ENCODE measurements around the gene HIVEP3. TPM values are rescaled to one million over a fixed set of nuclear protein-coding genes. Genes with fewer than 3 reads are reported as not detected.

Gene HIVEP3
- total and polyA plus RNA-seq, 2 of the 13 experiments (the other 11 are each of a cell fraction or from before 2014, with no cell fraction given) = 0.05 TPM; not detected in 1

- no peak overlapping the region for H3K4me2 ChIP-seq (ENCODE audit: low read depth, low read length)
- WGBS (ENCODE audit: low lambda C conversion rate) = 16% methylated on average over 4 of the region's 4 CpGs
- H3K79me2 ChIP-seq (ENCODE audit: insufficient read depth, low read length) = no peaks in the 10 kb centered on the region
- FAIRE-seq (no peak), DNase-seq (ENCODE audit: low spot score) (no peak), ATAC-seq (no peak)
- H3K36me3 ChIP-seq (replicated peaks in 1 of 2; ENCODE audit: control insufficient read depth in 1 of 2, insufficient read depth in 2 of 2, low read length in 2 of 2) = no peaks in the 10 kb centered on the region
- H3K9me3 ChIP-seq (ENCODE audit: low read length) = no peaks in the 10 kb centered on the region
- no peaks in the 10 kb centered on the region for H4K20me1 ChIP-seq (ENCODE audit: insufficient read depth, low read length)
- intact Hi-C loops (cut with micrococcal nuclease; ENCODE audit: unreplicated experiment) = no loop called here
- no peaks in the 10 kb centered on the region for H3K4me1 ChIP-seq (ENCODE audit: insufficient read depth, low read length)
- no peak overlapping the region for H2AFZ ChIP-seq (ENCODE audit: low read length)
- CTCF ChIA-PET (ENCODE audit: low intra/inter-chr PET ratio, low total read pairs) = no interaction called here
- H3K9ac ChIP-seq (ENCODE audit: insufficient read depth, low read depth, low read length) = no peak overlapping the region
- in situ Hi-C loops (cut with HindIII; ENCODE audit: extremely low pct_ligation_motif_present, low pct_unique_long_range_greater_than_20kb) = no loop called here
- POLR2A ChIA-PET = no interaction called here
- no peak overlapping the region for H3K4me3 ChIP-seq (replicated peaks in 1 of 3; ENCODE audit: insufficient read depth in 1 of 3, low read depth in 2 of 3, low read length in 3 of 3)
- peaks cover 0 to 2% of the 10 kb centered on the region in 2 experiments; a peak in 3 of 5 replicates for H3K27me3 ChIP-seq (ENCODE audit: control insufficient read depth in 1 of 2, insufficient read depth in 2 of 2, low read length in 2 of 2)
- no TSS peak for BruUV-seq (replicated peaks)
- TF ChIP-seq KLF16 (CRISPR knock-in tag; IDR thresholded peaks at IDR 0.05) (no peak), ZNF766 (CRISPR knock-in tag; IDR thresholded peaks at IDR 0.05; ENCODE audit: borderline replicate concordance) (no peak), ZNF484 (CRISPR knock-in tag; IDR thresholded peaks at IDR 0.05; ENCODE audit: borderline replicate concordance, low read depth) (no peak), ZNF792 (CRISPR knock-in tag; IDR thresholded peaks at IDR 0.05) (no peak)
- no peak overlapping the region for H3K27ac ChIP-seq (ENCODE audit: extremely low read length, insufficient read depth, low read length)
Measured at GRCh38 chr1:41790351-41790750, 128.4 kb downstream of the HIVEP3 start.

GRCh38 chr1:41789661-41790330 lies 128.9 kb downstream of the HIVEP3 start:
- intact Hi-C loops (cut with micrococcal nuclease; ENCODE audit: unreplicated experiment) = no loop called here
- TF ChIP-seq SIN3B (IDR thresholded peaks at IDR 0.05; ENCODE audit: low read length) (no peak), ZHX2 (IDR thresholded peaks at IDR 0.05; ENCODE audit: low read depth) (no peak), ZHX2 (CRISPR knock-in tag; IDR thresholded peaks at IDR 0.05; ENCODE audit: borderline replicate concordance) (no peak), SOX5 (CRISPR knock-in tag; IDR thresholded peaks at IDR 0.05; ENCODE audit: borderline replicate concordance) (no peak)
- TF ChIP-seq, protein P1, sequence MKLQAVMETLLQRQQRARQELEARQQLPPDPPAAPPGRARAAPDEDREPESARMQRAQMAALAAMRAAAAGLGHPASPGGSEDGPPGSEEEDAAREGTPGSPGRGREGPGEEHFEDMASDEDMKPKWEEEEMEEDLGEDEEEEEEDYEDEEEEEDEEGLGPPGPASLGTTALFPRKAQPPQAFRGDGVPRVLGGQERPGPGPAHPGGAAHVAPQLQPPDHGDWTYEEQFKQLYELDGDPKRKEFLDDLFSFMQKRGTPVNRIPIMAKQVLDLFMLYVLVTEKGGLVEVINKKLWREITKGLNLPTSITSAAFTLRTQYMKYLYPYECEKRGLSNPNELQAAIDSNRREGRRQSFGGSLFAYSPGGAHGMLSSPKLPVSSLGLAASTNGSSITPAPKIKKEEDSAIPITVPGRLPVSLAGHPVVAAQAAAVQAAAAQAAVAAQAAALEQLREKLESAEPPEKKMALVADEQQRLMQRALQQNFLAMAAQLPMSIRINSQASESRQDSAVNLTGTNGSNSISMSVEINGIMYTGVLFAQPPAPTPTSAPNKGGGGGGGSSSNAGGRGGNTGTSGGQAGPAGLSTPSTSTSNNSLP (IDR thresholded peaks at IDR 0.05; ENCODE audit: low read depth, low read length) = no peak

More at GRCh38 chr1:41789661-41790330, 128.9 kb downstream of the HIVEP3 start:
- Histone ChIP-seq H3K9ac (ENCODE audit: insufficient read depth, low read depth, low read length) (no peak overlapping the region), H2AFZ (ENCODE audit: low read length) (no peak overlapping the region), H3K27ac (ENCODE audit: extremely low read length, insufficient read depth, low read length) (no peak overlapping the region), H3K27me3 (ENCODE audit: control insufficient read depth in 1 of 2, insufficient read depth in 2 of 2, low read length in 2 of 2) (peaks cover 0 to 2% of the 10 kb centered on the region in 2 experiments; a peak in 3 of 5 replicates), H3K36me3 (replicated peaks in 1 of 2; ENCODE audit: control insufficient read depth in 1 of 2, insufficient read depth in 2 of 2, low read length in 2 of 2) (no peaks in the 10 kb centered on the region), H3K4me3 (replicated peaks in 1 of 3; ENCODE audit: insufficient read depth in 1 of 3, low read depth in 2 of 3, low read length in 3 of 3) (no peak overlapping the region), H3K9me3 (ENCODE audit: low read length) (no peaks in the 10 kb centered on the region), H4K20me1 (ENCODE audit: insufficient read depth, low read length) (no peaks in the 10 kb centered on the region), H3K4me2 (ENCODE audit: low read depth, low read length) (no peak overlapping the region), H3K4me1 (ENCODE audit: insufficient read depth, low read length) (no peaks in the 10 kb centered on the region), H3K79me2 (ENCODE audit: insufficient read depth, low read length) (no peaks in the 10 kb centered on the region)
- DNase-seq (ENCODE audit: low spot score) (no peak), FAIRE-seq (no peak), ATAC-seq (no peak)
- CTCF ChIA-PET (ENCODE audit: low intra/inter-chr PET ratio, low total read pairs) = no interaction called here
- WGBS (ENCODE audit: low lambda C conversion rate) = 0% methylated on average over 1 of the region's 3 CpGs
- POLR2A ChIA-PET = no interaction called here
- BruUV-seq (replicated peaks) = no TSS peak
- in situ Hi-C loops (cut with HindIII; ENCODE audit: extremely low pct_ligation_motif_present, low pct_unique_long_range_greater_than_20kb) = no loop called here

Measured in HepG2 (cell line).